ENCODE data around the gene CES3.

The CES3 gene

GRCh38 chr16:67013823-67014633 is 53.0 kb downstream of the CES3 start (continued):
- TF ChIP-seq ZBTB26 (tag by site-specific recombination; optimal IDR thresholded peaks at IDR 0.05) (peak; percentile 79), ZNF404 (tag by site-specific recombination; IDR thresholded peaks at IDR 0.05) (no peak), GLIS2 (tag by site-specific recombination; IDR thresholded peaks at IDR 0.05) (peak; percentile 86), ZBTB44 (tag by site-specific recombination; IDR thresholded peaks at IDR 0.05) (peak; percentile 71), IKZF3 (tag by site-specific recombination; IDR thresholded peaks at IDR 0.05) (peak; percentile 74), ZNF600 (tag by site-specific recombination; IDR thresholded peaks at IDR 0.05) (peak; percentile 74), ZNF350 (tag by site-specific recombination; IDR thresholded peaks at IDR 0.05) (no peak), ZBTB8A (tag by site-specific recombination; IDR thresholded peaks at IDR 0.05) (peak; percentile 86), GLIS1 (tag by site-specific recombination; IDR thresholded peaks at IDR 0.05) (peak; percentile 85), ZXDB (tag by site-specific recombination; IDR thresholded peaks at IDR 0.05) (peak; percentile 58), CTCF (tag by site-specific recombination; IDR thresholded peaks at IDR 0.05) (peak; percentile 64), SP3 (tag by site-specific recombination; IDR thresholded peaks at IDR 0.05) (peak; percentile 67), ZNF354C (tag by site-specific recombination; IDR thresholded peaks at IDR 0.05; ENCODE audit: borderline replicate concordance, low read depth) (no peak), ZNF302 (tag by site-specific recombination; IDR thresholded peaks at IDR 0.05; ENCODE audit: low read depth) (no peak), ZNF596 (tag by site-specific recombination; IDR thresholded peaks at IDR 0.05) (0 out of 2 replicates have a peak, but pooled peaks have one; percentile 39), PATZ1 (tag by site-specific recombination; IDR thresholded peaks at IDR 0.05) (peak; percentile 66), ZBTB17 (tag by site-specific recombination; IDR thresholded peaks at IDR 0.05) (no peak), ZBTB20 (tag by site-specific recombination; IDR thresholded peaks at IDR 0.05) (peak; percentile 51), ZSCAN30 (tag by site-specific recombination; IDR thresholded peaks at IDR 0.05) (peak; percentile 85; the same call in 1 of the 2 replicates), SP2 (tag by site-specific recombination; IDR thresholded peaks at IDR 0.05) (peak; percentile 58), ZNF692 (tag by site-specific recombination; IDR thresholded peaks at IDR 0.05) (peak; percentile 59), SP7 (tag by site-specific recombination; IDR thresholded peaks at IDR 0.05) (peak; percentile 72; the same call in 1 of the 2 replicates), OSR2 (tag by site-specific recombination; IDR thresholded peaks at IDR 0.05) (peak; percentile 14; the same call in 1 of the 2 replicates), ZNF394 (tag by site-specific recombination; IDR thresholded peaks at IDR 0.05; ENCODE audit: borderline replicate concordance) (peak; percentile 97), KLF9 (tag by site-specific recombination; IDR thresholded peaks at IDR 0.05; ENCODE audit: low read depth) (peak; percentile 87), PRDM1 (tag by site-specific recombination; IDR thresholded peaks at IDR 0.05) (no peak), EGR2 (tag by site-specific recombination; IDR thresholded peaks at IDR 0.05; ENCODE audit: low read depth) (peak; percentile 89), KLF8 (tag by site-specific recombination; IDR thresholded peaks at IDR 0.05) (0 out of 2 replicates have a peak, but pooled peaks have one; percentile 27), ZNF2 (tag by site-specific recombination; IDR thresholded peaks at IDR 0.05) (no peak)

Data from HEK293 (cell line).